ENCODE measurements around the gene UVSSA.

DNA sequence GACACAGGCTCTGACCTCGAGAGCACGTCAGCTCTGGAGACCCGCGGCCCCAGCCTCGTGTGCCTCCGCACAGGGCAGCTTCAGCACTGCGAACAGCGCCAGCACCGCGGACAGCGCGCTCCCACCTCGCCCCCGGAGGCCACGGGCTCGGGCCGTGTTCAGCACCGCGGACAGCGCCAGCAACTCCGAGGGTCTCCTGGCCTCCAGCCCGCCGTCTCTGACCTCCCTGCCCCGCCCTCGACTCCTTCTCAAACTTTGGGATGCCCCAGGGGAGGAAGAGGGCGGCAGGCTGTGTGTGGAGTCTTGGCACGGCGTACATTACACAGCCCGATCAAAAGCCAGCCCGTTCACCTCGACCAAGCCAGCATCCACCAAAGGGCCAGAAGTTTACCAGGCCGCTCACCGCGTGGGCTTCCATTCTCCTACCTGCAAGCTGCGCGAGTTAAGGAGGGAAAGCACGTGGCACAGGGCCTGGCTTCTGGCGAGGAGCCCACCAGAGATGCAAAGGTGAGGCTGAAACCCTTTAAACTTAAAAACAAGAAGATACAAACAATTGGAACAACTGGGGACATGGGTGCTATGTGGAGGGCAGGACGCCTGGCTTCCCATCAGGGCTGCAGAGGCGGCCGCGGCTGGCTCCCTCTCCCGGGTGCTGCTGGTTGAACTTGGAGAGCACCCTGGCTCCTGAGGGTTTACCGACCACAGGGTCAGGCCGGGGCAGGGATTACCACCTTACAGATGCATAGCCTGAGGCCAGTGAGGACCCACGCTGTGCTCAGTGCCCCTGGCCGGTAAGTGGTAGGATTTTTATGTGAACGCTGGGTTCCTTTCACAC, 63.7 kb downstream of the UVSSA start:
- TF ChIP-seq CTCF (conservative IDR thresholded peaks at IDR 0.05 in 1 of 2, IDR thresholded peaks at IDR 0.05 in 1 of 2; ENCODE audit: low read depth in 1 of 2, low read length in 2 of 2), result no peak
- TF ChIP-seq EZH2 (IDR thresholded peaks at IDR 0.05; ENCODE audit: low read length, missing control alignments), result no peak

Data from fibroblast of lung (primary cell).